ENCODE data around the gene EXPH5.

Gene EXPH5

DNA sequence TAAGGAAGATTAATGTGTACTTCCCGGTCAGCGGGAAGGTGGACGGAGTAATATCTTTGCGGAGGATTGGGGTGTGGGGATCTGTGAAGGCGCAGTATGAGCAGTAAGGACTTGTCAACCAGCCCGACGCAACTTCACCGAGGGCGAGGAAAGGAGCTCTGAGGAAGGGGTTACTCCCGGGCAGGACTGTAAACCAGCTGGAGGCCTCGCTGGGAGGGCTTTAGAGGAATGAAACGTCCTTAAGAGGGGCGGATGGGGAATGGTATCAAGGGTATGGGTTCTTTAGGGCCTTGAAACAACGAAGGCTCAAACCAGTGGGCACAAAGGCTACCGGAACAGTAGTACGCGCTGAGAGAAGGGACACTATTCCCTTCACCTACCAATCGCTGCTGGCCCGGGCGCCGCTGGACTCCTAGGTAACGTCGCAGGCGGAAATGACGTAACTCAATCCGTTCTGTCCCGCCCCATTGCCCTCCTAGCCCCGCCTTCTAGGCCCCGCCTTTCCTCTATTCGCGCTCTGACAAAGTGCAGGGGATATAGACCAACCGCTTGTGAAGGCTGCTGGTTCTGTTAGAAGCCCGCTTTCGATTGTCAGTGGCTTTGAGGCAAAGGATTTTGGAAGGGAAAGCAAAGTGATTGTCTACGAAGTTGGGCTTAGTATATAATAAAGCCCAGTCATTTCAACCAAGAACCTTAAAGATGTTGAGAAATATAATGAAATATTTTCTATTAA is 126.3 kb downstream of the EXPH5 start, which contains the start of gene C11orf65:
C11orf65 (minus strand) TSS at position 439 of the 733 bp plus-strand sequence. CDS start 5,970 bp downstream, outside the sequence.
- peak; percentile 88 to 91 for DNase-seq (ENCODE audit: low read depth in 2 of 2)

DNA sequence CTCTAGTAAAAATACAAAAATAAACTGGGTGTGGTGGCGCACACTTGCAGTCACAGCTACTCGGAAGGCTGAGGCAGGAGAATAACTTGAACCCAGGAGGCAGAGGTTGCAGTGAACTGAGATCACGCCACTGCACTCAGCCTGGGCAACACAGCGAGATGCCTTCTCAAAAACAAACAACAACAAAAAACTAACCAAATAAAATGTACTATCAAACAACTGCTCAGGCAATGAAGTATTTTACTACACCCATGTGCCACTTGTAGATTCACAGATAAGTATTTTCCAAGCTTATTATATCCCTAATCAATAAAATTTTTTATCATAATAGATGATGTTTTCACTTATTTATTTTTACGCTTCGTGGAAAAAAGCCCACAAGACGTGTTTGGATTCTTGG is 127.2 kb downstream of the EXPH5 start:
- DNase-seq (ENCODE audit: low read depth in 2 of 2), result no peak
